K562 (cell line): ENCODE data around the gene COL1A1. TPM values are rescaled to one million over a fixed set of nuclear protein-coding genes. Genes with fewer than 3 reads are reported as not detected.

ENCODE experiments used
- EGR1 ChIP-seq: fragments of 450-650 bp; conservative IDR thresholded peaks from 2 replicates; pipeline ENCODE4 v1.6.1; 2017; ENCODE audit warnings: mild to moderate bottlenecking
- ETV5 ChIP-seq: sonication (generic); formaldehyde crosslinking; IDR thresholded peaks from 2 replicates; pipeline ENCODE4 v1.4.0; 2020; ENCODE audit warnings: low read depth, mild to moderate bottlenecking, missing genetic modification reagents
- KLF13 ChIP-seq: fragments of 450-650 bp; IDR thresholded peaks from 2 replicates; pipeline ENCODE4 v1.6.1; 2016; ENCODE audit warnings: missing genetic modification characterization, low read depth, mild to moderate bottlenecking, missing compliant biosample characterization, moderate library complexity, borderline replicate concordance
- NCOA2 ChIP-seq, 2 experiments: fragments of 450-650 bp; IDR thresholded peaks; 2 replicates each; pipeline ENCODE4 v1.6.1; 2018; ENCODE audit warnings: mild to moderate bottlenecking in 2 of 2, moderate library complexity in 1 of 2; ENCODE audit not compliant: partially characterized antibody in 2 of 2
- NR2C1 ChIP-seq, 2 experiments: fragments of 450-650 bp; IDR thresholded peaks; 2 replicates each; pipeline ENCODE4 v1.6.1; 2017; ENCODE audit warnings: mild to moderate bottlenecking in 2 of 2, antibody characterized with exemption in 1 of 2, inconsistent platforms in 1 of 2, missing compliant biosample characterization in 1 of 2, missing genetic modification characterization in 1 of 2
- SMAD4 ChIP-seq: fragments of 250-450 bp; sonication (Bioruptor Pico); conservative IDR thresholded peaks from 2 replicates; pipeline ENCODE4 v1.8.0; 2021; ENCODE audit warnings: inconsistent platforms, mild to moderate bottlenecking, moderate library complexity
- ZMIZ1 ChIP-seq, 2 experiments: fragments of 150-350 bp in 1 of 2; IDR thresholded peaks; 2 replicates each; pipeline ENCODE4 v1.6.1; 2012 to 2016; ENCODE audit warnings: low read depth in 2 of 2, low read length in 2 of 2, mild to moderate bottlenecking in 1 of 2, moderate library complexity in 1 of 2
- ZNF395 ChIP-seq: fragments of 200-800 bp; sonication (Bioruptor generic); IDR thresholded peaks from 2 replicates; pipeline ENCODE4 v1.6.1; 2017; ENCODE audit warnings: missing genetic modification characterization, missing compliant biosample characterization
- ZNF592 ChIP-seq: fragments of 450-650 bp; IDR thresholded peaks from 2 replicates; pipeline ENCODE4 v1.6.1; 2017; ENCODE audit warnings: antibody characterized with exemption, mild to moderate bottlenecking
- polyA plus RNA-seq, 8 experiments: library from polyadenylated mRNA; depleted of rRNA in 4 of 8; stranded (reverse) in 5 of 8; unstranded in 3 of 8; fragments of >200 nt; fragmentation: Nextera tagmentation in 2 of 8; fragmentation: Illumina TruSeq in 1 of 8; extraction: Ambion mirVana in 2 of 8; extraction: Trizol in 1 of 8; gene quantifications; 2 replicates each; pipeline versions ENCODE4 v1.2.1 to v1.2.3, GENCODE V29; 2011 to 2014; ENCODE audit warnings: inconsistent platforms in 1 of 8, missing spikeins in 1 of 8
- total RNA-seq, 7 experiments: library from RNA; depleted of rRNA in 6 of 7; stranded (reverse); fragments of >200 nt in 6 of 7; fragmentation: Illumina TruSeq in 2 of 7; extraction: Trizol in 2 of 7; gene quantifications; 2 replicates each; pipeline versions ENCODE4 v1.2.1 to v1.2.3, GENCODE V29; 2011 to 2021; ENCODE audit warnings: low replicate concordance in 1 of 7

The COL1A1 gene
- total and polyA plus RNA-seq, 9 of the 15 experiments (the other 6 are each of a cell fraction or from before 2014, with no cell fraction given): 0.04 to 3.4 (median 0.18) TPM

- no peak for TF ChIP-seq ZNF395 (CRISPR knock-in tag)
- TF ChIP-seq ETV5: 0 out of 2 replicates have a peak, but pooled peaks have one; percentile 28
- no peak for TF ChIP-seq KLF13 (tag)
- peak; percentile 46; the same call in 1 of the 2 replicates for TF ChIP-seq EGR1
- no peak for TF ChIP-seq ZMIZ1 (IDR thresholded peaks at IDR 0.05; ENCODE audit: low read depth in 2 of 2, low read length in 2 of 2)
- no peak for TF ChIP-seq NCOA2 (IDR thresholded peaks at IDR 0.05; ENCODE audit: partially characterized antibody in 2 of 2)
- TF ChIP-seq ZNF592: no peak
- no peak for TF ChIP-seq SMAD4
- peak; percentile 64 for TF ChIP-seq NR2C1 (IDR thresholded peaks at IDR 0.05)
- peak; percentile 87 for TF ChIP-seq NR2C1 (tag; IDR thresholded peaks at IDR 0.05)
Measured at GRCh38 chr17:50205111-50205962, 3.9 kb upstream of the COL1A1 start (continued).
